Measurements from ENCODE around the gene DISC1. TPM values are rescaled to one million over a fixed set of nuclear protein-coding genes. Genes with fewer than 3 reads are reported as not detected.

Gene DISC1
- polyA plus RNA-seq, 1 of the 3 experiments (the other 2 are of a cell fraction) = 1.7 TPM

- WGBS (ENCODE audit: low lambda C conversion rate) = 79% methylated on average over 6 of the region's 6 CpGs
- POLR2A ChIA-PET = no interaction called here
- H3K79me2 ChIP-seq (ENCODE audit: insufficient read depth) = no peaks in the 10 kb centered on the region
Observed at GRCh38 chr1:231796141-231796540, 169.6 kb downstream of the DISC1 start.

More at GRCh38 chr1:231796141-231796540, 169.6 kb downstream of the DISC1 start:
- TF ChIP-seq TCF12 (IDR thresholded peaks at IDR 0.05) (no peak), USF2 (IDR thresholded peaks at IDR 0.05; ENCODE audit: borderline replicate concordance, low read depth, low read length) (no peak), TAF1 (IDR thresholded peaks at IDR 0.05; ENCODE audit: borderline replicate concordance, low read depth, low read length) (no peak), NFIC (IDR thresholded peaks at IDR 0.05; ENCODE audit: borderline replicate concordance) (no peak), RCOR1 (IDR thresholded peaks at IDR 0.05; ENCODE audit: low read length) (no peak), FOXJ3 (CRISPR knock-in tag; IDR thresholded peaks at IDR 0.05) (no peak), YY1 (IDR thresholded peaks at IDR 0.05; ENCODE audit: low read depth) (no peak), RXRA (IDR thresholded peaks at IDR 0.05; ENCODE audit: borderline replicate concordance, low read depth) (no peak), FOSL2 (IDR thresholded peaks at IDR 0.05; ENCODE audit: borderline replicate concordance, low read depth) (no peak), RFX5 (IDR thresholded peaks at IDR 0.05; ENCODE audit: low read length) (no peak), EP300 (IDR thresholded peaks at IDR 0.05; ENCODE audit: borderline replicate concordance in 1 of 2, low read depth in 1 of 2, low read length in 1 of 2) (no peak), CHD2 (IDR thresholded peaks at IDR 0.05; ENCODE audit: low read length, partially characterized antibody) (no peak), JUND (IDR thresholded peaks at IDR 0.05) (no peak), SMC3 (IDR thresholded peaks at IDR 0.05; ENCODE audit: low read depth, low read length) (no peak), REST (IDR thresholded peaks at IDR 0.05; ENCODE audit: low read depth, low read length) (no peak)
- TF ChIP-seq, protein P1, sequence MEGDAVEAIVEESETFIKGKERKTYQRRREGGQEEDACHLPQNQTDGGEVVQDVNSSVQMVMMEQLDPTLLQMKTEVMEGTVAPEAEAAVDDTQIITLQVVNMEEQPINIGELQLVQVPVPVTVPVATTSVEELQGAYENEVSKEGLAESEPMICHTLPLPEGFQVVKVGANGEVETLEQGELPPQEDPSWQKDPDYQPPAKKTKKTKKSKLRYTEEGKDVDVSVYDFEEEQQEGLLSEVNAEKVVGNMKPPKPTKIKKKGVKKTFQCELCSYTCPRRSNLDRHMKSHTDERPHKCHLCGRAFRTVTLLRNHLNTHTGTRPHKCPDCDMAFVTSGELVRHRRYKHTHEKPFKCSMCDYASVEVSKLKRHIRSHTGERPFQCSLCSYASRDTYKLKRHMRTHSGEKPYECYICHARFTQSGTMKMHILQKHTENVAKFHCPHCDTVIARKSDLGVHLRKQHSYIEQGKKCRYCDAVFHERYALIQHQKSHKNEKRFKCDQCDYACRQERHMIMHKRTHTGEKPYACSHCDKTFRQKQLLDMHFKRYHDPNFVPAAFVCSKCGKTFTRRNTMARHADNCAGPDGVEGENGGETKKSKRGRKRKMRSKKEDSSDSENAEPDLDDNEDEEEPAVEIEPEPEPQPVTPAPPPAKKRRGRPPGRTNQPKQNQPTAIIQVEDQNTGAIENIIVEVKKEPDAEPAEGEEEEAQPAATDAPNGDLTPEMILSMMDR (IDR thresholded peaks at IDR 0.05) = no peak
- TF ChIP-seq, protein P2, sequence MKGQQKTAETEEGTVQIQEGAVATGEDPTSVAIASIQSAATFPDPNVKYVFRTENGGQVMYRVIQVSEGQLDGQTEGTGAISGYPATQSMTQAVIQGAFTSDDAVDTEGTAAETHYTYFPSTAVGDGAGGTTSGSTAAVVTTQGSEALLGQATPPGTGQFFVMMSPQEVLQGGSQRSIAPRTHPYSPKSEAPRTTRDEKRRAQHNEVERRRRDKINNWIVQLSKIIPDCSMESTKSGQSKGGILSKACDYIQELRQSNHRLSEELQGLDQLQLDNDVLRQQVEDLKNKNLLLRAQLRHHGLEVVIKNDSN (IDR thresholded peaks at IDR 0.05; ENCODE audit: borderline replicate concordance, low read depth) = no peak
- H3K4me1 ChIP-seq (ENCODE audit: control insufficient read depth in 1 of 2, insufficient read depth in 2 of 2, low read depth in 1 of 2, low read length in 1 of 2) = peaks cover 0 to 4% of the 10 kb centered on the region in 2 experiments; a peak in 1 of 4 replicates
- no peak overlapping the region for H3K27ac ChIP-seq (ENCODE audit: low read depth in 2 of 2, low read length in 1 of 2)
- no peaks in the 10 kb centered on the region for H3K9me2 ChIP-seq
- H4K20me1 ChIP-seq (ENCODE audit: insufficient read depth) = no peaks in the 10 kb centered on the region
- no peak overlapping the region for H3K4me2 ChIP-seq
- H3K9me3 ChIP-seq = no peaks in the 10 kb centered on the region
- no peaks in the 10 kb centered on the region for H3K27me3 ChIP-seq (ENCODE audit: insufficient read depth)
- no peak overlapping the region for H3K4me3 ChIP-seq (ENCODE audit: low read depth in 2 of 2, low read length in 1 of 2)
- H3K9ac ChIP-seq = no peak overlapping the region
- no peak for DNase-seq
- no peaks in the 10 kb centered on the region for H3K36me3 ChIP-seq (replicated peaks in 1 of 2; ENCODE audit: control insufficient read depth in 1 of 2, insufficient read depth in 2 of 2, low read length in 1 of 2)
- CTCF ChIA-PET = interaction anchor here (1.3 kb wide), 1 partner anchor 40 kb away, joined by 5 read pairs; no protein-coding TSS in a partner anchor
- no peak overlapping the region for H2AFZ ChIP-seq (ENCODE audit: low read depth)
- no peaks in the 10 kb centered on the region for H3F3A ChIP-seq (replicated peaks; ENCODE audit: insufficient read depth)

Measured in SK-N-SH (cell line).